ENCODE data around the gene PACC1. TPM values are rescaled to one million over a fixed set of nuclear protein-coding genes. Genes with fewer than 3 reads are reported as not detected.
A peak's percentile ranks its signal among the peaks of the same experiment; 100 is the strongest.
"Not testable (repeated sequence)": the region's sequence is repeated elsewhere in the genome, so short reads cannot be mapped to it uniquely, and the experiment has no call there.

The PACC1 gene
- total RNA-seq, 2 experiments from 2014 or later, result 13.0 to 17.1 TPM

DNA sequence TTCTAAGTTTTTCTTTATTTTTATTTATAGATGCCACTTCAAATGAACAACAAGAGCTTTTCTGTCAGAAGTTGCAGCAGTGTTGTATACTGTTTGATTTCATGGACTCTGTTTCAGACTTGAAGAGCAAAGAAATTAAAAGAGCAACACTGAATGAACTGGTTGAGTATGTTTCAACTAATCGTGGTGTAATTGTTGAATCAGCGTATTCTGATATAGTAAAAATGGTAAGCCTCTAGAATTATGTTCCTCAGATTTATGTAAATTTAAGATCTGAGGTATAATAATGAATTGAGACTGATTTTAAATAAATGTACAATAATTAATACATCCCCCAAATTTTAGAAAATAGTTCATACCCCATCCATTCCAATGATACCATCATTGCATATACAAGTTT lies 85.6 kb downstream of the PACC1 start:
- CTCF ChIA-PET, result no interaction called here
- ATAC-seq (no peak), DNase-seq (no peak)
- H3K27ac Mint-ChIP-seq, result no peak overlapping the region
- peaks cover 20% of the 10 kb centered on the region for H3K36me3 Mint-ChIP-seq
- H3K4me1 Mint-ChIP-seq, result no peaks in the 10 kb centered on the region
- no peaks in the 10 kb centered on the region for H3K9me3 Mint-ChIP-seq (ENCODE audit: low read depth)
- H3K4me3 Mint-ChIP-seq, result no peak overlapping the region
- no peaks in the 10 kb centered on the region for H3K27me3 Mint-ChIP-seq

DNA sequence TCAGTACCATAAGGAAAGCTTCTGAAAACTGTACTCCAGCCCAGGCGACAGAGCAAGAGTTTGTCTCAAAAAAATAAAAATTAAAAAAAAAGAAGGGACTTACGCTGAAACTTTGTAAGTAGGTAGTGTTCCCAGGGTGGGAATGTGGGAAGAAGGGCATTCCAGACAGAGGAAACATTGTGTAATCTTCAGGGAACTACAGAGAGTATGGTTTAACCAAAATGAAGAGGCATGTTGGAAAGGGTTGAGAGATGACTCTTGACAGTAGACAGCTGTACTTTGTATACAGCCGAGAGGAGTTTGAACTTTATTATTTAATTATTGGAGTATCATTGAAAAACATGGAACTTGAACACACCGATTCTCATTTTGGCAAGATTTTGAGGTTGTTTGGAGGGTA lies 86.4 kb downstream of the PACC1 start:
- Mint-ChIP-seq H3K36me3 (peaks cover 16% of the 10 kb centered on the region), H3K4me3 (no peak overlapping the region), H3K9me3 (ENCODE audit: low read depth) (no peaks in the 10 kb centered on the region), H3K27me3 (no peaks in the 10 kb centered on the region), H3K27ac (no peak overlapping the region), H3K4me1 (no peaks in the 10 kb centered on the region)
- CTCF ChIA-PET, result no interaction called here
- no peak for DNase-seq
- no peak for ATAC-seq

DNA sequence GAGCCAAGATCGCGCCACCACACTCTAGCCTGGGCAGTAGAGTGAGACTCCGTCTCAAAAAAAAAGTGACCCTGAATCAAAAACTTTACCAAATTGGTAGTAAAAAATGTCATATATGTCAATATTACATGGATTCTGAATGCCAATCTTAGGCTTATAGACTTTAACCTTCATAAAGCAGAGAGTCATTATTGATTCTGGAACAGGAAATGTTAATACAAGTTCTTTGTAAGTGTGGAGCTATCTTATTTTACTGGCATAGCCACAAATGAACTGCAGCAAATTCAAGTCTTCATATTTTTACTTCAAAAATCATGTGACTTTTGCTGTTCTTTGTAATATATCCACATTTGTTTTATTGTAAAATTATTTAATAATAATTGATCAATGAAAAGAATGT lies 88.1 kb downstream of the PACC1 start:
- no peak overlapping the region for H3K4me3 Mint-ChIP-seq
- no peaks in the 10 kb centered on the region for H3K27me3 Mint-ChIP-seq
- CTCF ChIA-PET, result interaction anchor here (0.9 kb wide), 2 partner anchors 131 to 256 kb away, joined by 3 to 4 read pairs; no protein-coding TSS in a partner anchor

DNA sequence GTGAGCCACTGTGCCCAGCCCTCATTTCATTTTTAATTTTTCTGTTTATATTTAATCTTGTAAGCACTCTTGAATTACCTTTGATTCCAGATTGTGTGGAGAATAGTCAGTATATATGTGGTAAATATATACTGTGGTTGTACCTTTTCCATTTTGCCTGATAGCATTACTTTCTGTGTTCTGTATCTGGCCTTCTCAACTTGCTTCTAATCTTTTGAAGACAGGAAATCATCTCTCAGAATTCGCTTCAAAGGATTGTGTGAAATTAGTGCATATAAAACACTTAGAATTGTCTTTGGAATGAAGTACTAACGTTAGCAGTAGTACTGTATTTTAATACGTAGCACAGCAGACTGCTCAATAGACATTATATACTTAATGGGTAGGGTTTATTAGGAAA lies 91.6 kb downstream of the PACC1 start:
- Mint-ChIP-seq H3K36me3 (peaks cover 8% of the 10 kb centered on the region), H3K27me3 (no peaks in the 10 kb centered on the region), H3K4me1 (peaks cover 3% of the 10 kb centered on the region), H3K27ac (no peak overlapping the region), H3K9me3 (ENCODE audit: low read depth) (no peaks in the 10 kb centered on the region), H3K4me3 (no peak overlapping the region)
- ATAC-seq (no peak), DNase-seq (no peak)
- CTCF ChIA-PET, result interaction anchor here (0.9 kb wide), 1 partner anchor 31 kb away, joined by 4 read pairs; no protein-coding TSS in a partner anchor

More for the DNA sequence above, 88.1 kb downstream of the PACC1 start:
- peaks cover 15% of the 10 kb centered on the region for H3K36me3 Mint-ChIP-seq
- no peaks in the 10 kb centered on the region for H3K9me3 Mint-ChIP-seq (ENCODE audit: low read depth)
- peaks cover 3% of the 10 kb centered on the region for H3K4me1 Mint-ChIP-seq
- H3K27ac Mint-ChIP-seq, result no peak overlapping the region
- DNase-seq (no peak), ATAC-seq (no peak)

DNA sequence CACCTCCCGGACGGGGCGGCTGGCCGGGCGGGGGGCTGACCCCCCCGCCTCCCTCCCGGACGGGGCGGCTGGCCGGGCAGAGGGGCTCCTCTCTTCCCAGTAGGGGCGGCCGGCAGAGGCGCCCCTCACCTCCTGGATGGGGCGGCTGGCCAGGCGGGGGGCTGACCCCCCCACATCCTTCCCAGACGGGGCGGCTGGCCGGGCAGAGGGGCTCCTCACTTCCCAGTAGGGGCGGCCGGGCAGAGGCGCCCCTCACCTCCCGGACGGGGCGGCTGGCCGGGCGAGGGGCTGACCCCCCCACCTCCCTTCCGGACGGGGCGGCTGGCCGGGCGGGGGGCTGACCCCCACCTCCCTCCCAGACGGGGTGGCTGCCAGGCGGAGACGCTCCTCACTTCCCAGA lies 93.7 kb downstream of the PACC1 start:
- H3K4me1 Mint-ChIP-seq; H3K9me3 Mint-ChIP-seq (ENCODE audit: low read depth); H3K27me3 Mint-ChIP-seq; ATAC-seq; H3K27ac Mint-ChIP-seq; CTCF ChIA-PET; DNase-seq; H3K4me3 Mint-ChIP-seq: not testable (repeated sequence)
- H3K36me3 Mint-ChIP-seq, result peaks cover 11% of the 10 kb centered on the region

DNA sequence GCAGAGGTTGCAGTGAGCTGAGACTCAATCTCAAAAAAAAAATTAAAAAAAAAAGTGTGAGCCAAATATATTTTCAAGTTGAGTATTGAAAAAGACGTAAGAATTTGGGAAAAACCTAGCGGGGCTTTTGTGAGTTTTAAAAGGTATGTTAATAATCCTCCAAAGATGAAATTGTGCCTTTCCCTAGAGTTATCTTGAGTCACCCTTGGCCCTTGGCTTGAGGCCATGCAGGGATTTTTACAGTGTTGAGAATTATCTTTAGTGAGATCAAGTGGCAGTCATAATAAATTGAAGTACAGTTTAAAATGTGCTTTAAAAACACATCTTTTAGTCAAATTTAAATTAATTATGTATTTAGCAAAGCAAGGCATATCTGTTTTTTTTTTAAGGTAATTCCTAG lies 96.8 kb downstream of the PACC1 start:
- no peaks in the 10 kb centered on the region for H3K27me3 Mint-ChIP-seq
- peaks cover 14% of the 10 kb centered on the region for H3K4me1 Mint-ChIP-seq
- H3K27ac Mint-ChIP-seq, result no peak overlapping the region
- no peaks in the 10 kb centered on the region for H3K9me3 Mint-ChIP-seq (ENCODE audit: low read depth)
- ATAC-seq, result no peak
- CTCF ChIA-PET, result interaction anchor here (1.4 kb wide), 1 partner anchor 247 kb away, joined by 4 read pairs; no protein-coding TSS in a partner anchor
- H3K36me3 Mint-ChIP-seq, result peaks cover 13% of the 10 kb centered on the region
- no peak overlapping the region for H3K4me3 Mint-ChIP-seq
- no peak for DNase-seq

- Mint-ChIP-seq H3K27me3 (no peaks in the 10 kb centered on the region), H3K4me1 (peaks cover 15% of the 10 kb centered on the region), H3K4me3 (no peak overlapping the region), H3K36me3 (peaks cover 17% of the 10 kb centered on the region), H3K27ac (peak overlapping the region; percentile 51), H3K9me3 (ENCODE audit: low read depth) (no peaks in the 10 kb centered on the region)
- CTCF ChIA-PET, result interaction anchor here (0.7 to 1.4 kb wide), 4 partner anchors 18 to 635 kb away, joined by 3 to 4 read pairs (median 4); no protein-coding TSS in a partner anchor
- peak; percentile 45 for DNase-seq
- ATAC-seq, result peak; percentile 57
These were observed 98.8 kb downstream of the PACC1 start for GRCh38 chr1:212315907-212316306.

GRCh38 chr1:212315184-212315583 lies 99.5 kb downstream of the PACC1 start:
- Mint-ChIP-seq H3K4me1 (peaks cover 15% of the 10 kb centered on the region), H3K27me3 (no peaks in the 10 kb centered on the region), H3K9me3 (ENCODE audit: low read depth) (no peaks in the 10 kb centered on the region), H3K27ac (no peak overlapping the region), H3K4me3 (no peak overlapping the region), H3K36me3 (peaks cover 19% of the 10 kb centered on the region)
- DNase-seq, result no peak
- CTCF ChIA-PET, result interaction anchor here (0.9 to 1.0 kb wide), 2 partner anchors 29 to 252 kb away, joined by 4 read pairs; no protein-coding TSS in a partner anchor
- no peak for ATAC-seq

Other genes with a start within 250 kb of the PACC1 start
- gene PPP2R5A, start 129.5 kb downstream of the PACC1 start, total RNA-seq, result 10 to 100 TPM; 42.7 to 44.0 TPM
- gene NENF, start 18.0 kb upstream of the PACC1 start, total RNA-seq, result 10 to 100 TPM; 33.9 to 37.6 TPM
- 10 to 100 TPM; 21.3 to 36.5 TPM for gene ATF3, start 193.9 kb upstream of the PACC1 start, total RNA-seq

All from activated CD8-positive, alpha-beta memory T cell treated with anti-CD3 and anti-CD28 coated beads, Interleukin-2, amount 10 ng/mL, durations not matched to agents 7 days and 5 days (primary cell).